Neutrophil (primary cell): Measurements from ENCODE around the gene GRAP2.

Source experiments
- H3K27ac ChIP-seq: fragments of 200-600 bp; sonication (generic); 2 replicates; pipeline ENCODE4 v1.5.1; 2016; ENCODE audit warnings: mild to moderate bottlenecking, moderate library complexity
- H3K27me3 ChIP-seq: fragments of 200-600 bp; sonication (generic); 2 replicates; pipeline ENCODE4 v1.6.0; 2016; ENCODE audit warnings: mild to moderate bottlenecking
- H3K36me3 ChIP-seq: fragments of 200-600 bp; sonication (generic); 2 replicates; pipeline ENCODE4 v1.5.1; 2017
- H3K4me1 ChIP-seq, 2 experiments: fragments of 200-600 bp in 1 of 2; sonication (generic) in 1 of 2; 1 replicate in 1 of 2; 2 replicates in 1 of 2; pipeline versions ENCODE4 v1.5.1 to v1.6.1; 2013 to 2016; ENCODE audit warnings: low read depth in 1 of 2, low read length in 1 of 2, mild to moderate bottlenecking in 1 of 2, moderate library complexity in 1 of 2; ENCODE audit not compliant: control insufficient read depth in 1 of 2, insufficient read depth in 1 of 2
- H3K4me3 ChIP-seq, 2 experiments: fragments of 200-600 bp in 1 of 2; sonication (generic) in 1 of 2; 1 replicate in 1 of 2; 2 replicates in 1 of 2; pipeline ENCODE4 v1.5.1; 2013 to 2016; ENCODE audit warnings: low read depth in 1 of 2, low read length in 1 of 2, mild to moderate bottlenecking in 1 of 2, moderate library complexity in 1 of 2
- H3K9me3 ChIP-seq: fragments of 200-600 bp; sonication (generic); 2 replicates; pipeline ENCODE4 v1.5.1; 2016
- CTCF ChIP-seq: fragments of 200-600 bp; sonication (generic); IDR thresholded peaks from 2 replicates; pipeline ENCODE4 v1.5.1; 2016; ENCODE audit warnings: antibody characterized with exemption

The GRAP2 gene

GRCh38 chr22:40001106-40001505 is 100.2 kb downstream of the GRAP2 start:
- H3K9me3 ChIP-seq = no peaks in the 10 kb centered on the region
- TF ChIP-seq CTCF = no peak
- no peak overlapping the region for H3K27ac ChIP-seq
- H3K4me1 ChIP-seq = no peaks in the 10 kb centered on the region
- no peak overlapping the region for H3K4me3 ChIP-seq
- peaks cover 53% of the 10 kb centered on the region for H3K27me3 ChIP-seq
- no peaks in the 10 kb centered on the region for H3K36me3 ChIP-seq

- no peaks in the 10 kb centered on the region for H3K36me3 ChIP-seq
- H3K4me3 ChIP-seq = no peak overlapping the region
- peaks cover 44% of the 10 kb centered on the region for H3K27me3 ChIP-seq
- peaks cover 0 to under 1% of the 10 kb centered on the region in 2 experiments for H3K4me1 ChIP-seq
- H3K27ac ChIP-seq = no peak overlapping the region
- no peak for TF ChIP-seq CTCF
- H3K9me3 ChIP-seq = no peaks in the 10 kb centered on the region
Observed at GRCh38 chr22:40001800-40002577, 101.1 kb downstream of the GRAP2 start.

GRCh38 chr22:40002935-40003715 is 102.2 kb downstream of the GRAP2 start:
- Histone ChIP-seq H3K4me1 (peaks cover 7 to 12% of the 10 kb centered on the region in 2 experiments), H3K27me3 (peaks cover 32% of the 10 kb centered on the region), H3K36me3 (no peaks in the 10 kb centered on the region), H3K9me3 (no peaks in the 10 kb centered on the region), H3K4me3 (no peak overlapping the region), H3K27ac (no peak overlapping the region)
- TF ChIP-seq CTCF = no peak

GRCh38 chr22:40004836-40005235 is 104.0 kb downstream of the GRAP2 start:
- peaks cover 22% of the 10 kb centered on the region for H3K27me3 ChIP-seq

GRCh38 chr22:40006641-40007040 is 105.8 kb downstream of the GRAP2 start:
- Histone ChIP-seq H3K27me3 (peaks cover 20% of the 10 kb centered on the region), H3K4me1 (peaks cover 19 to 22% of the 10 kb centered on the region in 2 experiments), H3K36me3 (no peaks in the 10 kb centered on the region), H3K4me3 (no peak overlapping the region), H3K27ac (no peak overlapping the region), H3K9me3 (no peaks in the 10 kb centered on the region)
- TF ChIP-seq CTCF = no peak

More at GRCh38 chr22:40004836-40005235, 104.0 kb downstream of the GRAP2 start:
- Histone ChIP-seq H3K27ac (no peak overlapping the region), H3K4me1 (peaks cover 14 to 20% of the 10 kb centered on the region in 2 experiments), H3K4me3 (no peak overlapping the region), H3K9me3 (no peaks in the 10 kb centered on the region), H3K36me3 (no peaks in the 10 kb centered on the region)
- no peak for TF ChIP-seq CTCF
